ENCODE data around the gene NTS.

The NTS gene

DNA sequence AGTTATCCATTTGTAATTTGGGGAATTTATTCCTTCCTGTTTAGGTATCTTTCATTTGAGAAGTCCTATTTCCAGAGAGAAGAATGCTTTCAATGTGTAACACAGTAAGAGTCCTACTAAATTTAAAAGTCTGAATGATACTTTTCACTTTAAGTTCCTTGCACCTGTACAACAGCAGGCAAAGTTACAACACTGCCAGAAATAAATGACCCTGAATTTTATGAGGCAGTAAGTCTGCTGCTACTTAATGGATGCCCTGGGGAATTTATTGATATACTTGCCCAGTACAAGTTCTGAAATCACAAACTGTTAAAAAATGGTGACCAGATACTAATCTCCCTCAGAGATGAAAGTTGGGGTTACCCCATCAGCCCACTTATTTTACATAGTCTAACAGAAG is 53.1 kb downstream of the NTS start:
- no peak for DNase-seq
